Effector CD4-positive, alpha-beta T cell (primary cell): Measurements from ENCODE around the gene AQP10.
"Not testable (repeated sequence)": the region's sequence is repeated elsewhere in the genome, so short reads cannot be mapped to it uniquely, and the experiment has no call there.

Experiments used
- DNase-seq: peaks from one replicate; pipeline ENCODE4 v3.0.0-alpha.2; 2020

AQP10 gene

DNA sequence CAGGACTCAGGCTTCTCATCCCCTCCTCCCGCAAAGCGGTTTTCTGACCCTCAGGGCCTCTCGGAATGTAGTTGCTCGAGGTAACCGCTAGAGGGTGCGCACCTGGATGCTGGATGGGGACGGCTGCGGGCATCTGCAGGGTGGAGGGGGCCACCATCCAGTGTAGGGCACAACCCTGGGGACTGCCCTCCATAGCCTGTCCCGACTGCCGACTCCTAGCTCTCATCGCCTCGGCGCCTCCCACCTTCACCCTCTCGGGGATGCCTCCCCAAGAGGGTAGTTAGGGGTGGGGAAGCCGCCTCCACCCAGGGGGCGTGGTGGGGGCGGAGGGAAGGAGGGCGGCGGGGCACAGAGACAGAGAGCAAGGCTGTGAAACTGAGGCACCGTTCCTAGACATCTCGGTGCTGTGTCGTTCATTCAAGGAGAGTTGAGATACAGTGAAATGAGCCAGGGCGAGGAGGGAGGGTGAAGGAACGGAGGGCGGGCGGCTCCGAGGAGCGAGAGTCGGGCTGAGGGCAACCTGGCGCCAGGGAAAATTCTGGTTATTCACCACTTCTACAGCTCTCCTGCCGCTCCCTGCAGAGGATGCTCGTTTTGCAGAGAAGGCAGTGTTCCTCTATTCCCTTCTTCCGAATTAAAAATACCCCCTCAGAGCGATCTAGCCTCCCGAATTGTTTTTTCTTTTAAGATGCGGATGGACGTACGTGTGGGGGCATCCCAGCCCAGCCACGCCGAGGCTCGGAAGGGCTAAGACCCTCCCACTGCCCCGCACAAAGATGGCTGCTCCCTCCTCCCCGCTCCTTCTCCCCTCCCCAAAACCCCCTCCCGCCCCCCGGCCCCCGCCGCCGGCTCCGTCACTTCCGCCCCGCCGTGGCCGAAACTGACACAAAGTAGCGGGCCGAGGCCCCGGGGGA, 4.0 kb downstream of the AQP10 start, which contains the start of gene ATP8B2:
TSS of gene ATP8B2 (plus strand) at position 857 of the 914 bp plus-strand sequence. CDS start 2,617 bp downstream, outside the sequence.
- DNase-seq = peak; percentile 72

DNA sequence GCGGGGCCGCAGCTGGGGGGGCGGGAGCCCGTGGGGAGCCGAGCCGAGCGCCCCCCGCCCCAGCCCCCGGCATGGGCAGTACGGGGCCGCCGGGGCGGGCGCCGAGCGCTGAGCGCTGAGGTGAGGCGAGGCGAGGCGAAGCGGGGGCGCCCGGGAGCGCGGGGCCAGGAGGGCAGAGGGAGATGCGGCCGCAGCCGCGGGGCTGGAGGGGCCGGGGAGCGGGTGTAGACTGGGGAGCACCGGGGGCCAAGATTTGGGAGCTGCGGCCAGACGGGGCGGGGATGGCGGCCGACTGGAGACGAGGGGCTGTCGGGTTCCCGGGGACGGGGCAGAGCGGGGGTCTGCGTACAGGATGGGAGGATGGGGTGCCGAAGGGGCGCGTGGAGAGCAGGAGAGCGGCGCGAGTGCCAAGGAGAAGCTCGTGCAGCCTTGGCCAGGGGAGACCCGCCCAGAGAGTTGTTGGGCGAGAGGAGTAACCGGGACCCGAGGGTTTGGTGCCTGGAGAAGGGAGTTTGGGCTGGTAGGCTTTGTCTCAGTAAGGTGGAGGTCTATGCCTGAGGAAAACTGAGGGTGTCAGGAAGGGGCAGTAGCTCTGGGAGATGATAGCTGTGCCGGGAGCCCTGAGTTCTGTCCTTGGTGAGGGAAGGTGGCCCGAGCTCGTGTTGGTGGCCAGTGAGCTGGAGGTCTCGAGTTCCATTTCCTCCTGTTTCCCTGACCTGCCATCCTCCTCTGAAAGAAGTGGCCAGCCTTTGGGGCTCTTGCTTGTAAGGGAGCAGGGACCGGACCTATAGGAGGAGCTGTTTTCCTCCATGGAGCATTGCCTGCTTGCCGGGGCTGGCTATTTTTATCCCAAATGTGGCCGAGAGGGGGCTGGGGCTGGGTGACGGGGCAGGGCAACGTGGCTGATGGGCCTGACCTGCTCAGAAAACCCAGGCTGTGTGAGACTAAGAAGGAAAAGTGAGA, 5.0 kb downstream of the AQP10 start:
- peak; percentile 34 for DNase-seq

DNA sequence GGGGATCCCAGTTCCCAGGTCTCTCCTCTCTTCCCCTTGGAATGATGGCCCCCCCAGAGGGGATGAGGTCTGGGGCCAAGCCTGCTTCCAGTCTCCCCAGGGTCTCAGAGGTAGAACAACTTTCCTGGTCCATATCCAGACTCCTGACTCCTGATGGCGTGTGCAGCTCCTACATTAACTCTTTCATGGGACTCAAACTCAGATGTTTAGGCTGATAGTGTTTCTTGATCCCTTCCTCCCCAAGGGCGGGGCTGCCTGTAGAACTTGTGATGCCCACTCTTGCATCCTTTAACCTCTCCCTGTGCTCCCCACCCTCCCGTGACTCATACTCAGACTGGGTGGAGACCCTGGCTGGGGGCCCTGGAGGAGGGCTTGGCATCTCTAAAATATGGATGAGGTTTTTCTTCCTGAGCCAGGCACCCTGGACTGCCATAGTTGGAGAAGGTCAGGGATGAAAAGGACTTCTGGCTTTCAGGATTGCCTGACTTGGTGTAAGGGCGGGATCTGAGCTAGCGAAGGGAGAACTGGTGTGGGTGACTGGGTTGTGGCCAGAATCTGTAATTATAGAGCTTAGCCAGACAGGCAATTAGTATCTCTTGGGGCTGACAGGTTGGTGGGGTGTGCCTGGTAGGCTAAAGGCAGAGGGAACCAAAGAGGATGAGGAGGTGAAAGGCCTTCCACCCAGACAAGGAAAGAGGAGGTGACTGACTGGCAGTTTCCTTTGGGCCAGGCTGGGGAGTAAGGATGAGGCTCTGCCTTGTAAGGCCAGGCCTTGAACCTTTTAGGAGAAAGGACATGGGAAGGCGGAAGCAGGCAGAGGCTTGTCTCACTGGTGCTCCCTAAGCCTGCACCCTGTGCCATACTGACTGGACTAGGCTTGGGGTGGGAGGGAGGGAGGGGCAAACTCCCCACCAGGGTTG, 5.9 kb downstream of the AQP10 start:
- no peak for DNase-seq

DNA sequence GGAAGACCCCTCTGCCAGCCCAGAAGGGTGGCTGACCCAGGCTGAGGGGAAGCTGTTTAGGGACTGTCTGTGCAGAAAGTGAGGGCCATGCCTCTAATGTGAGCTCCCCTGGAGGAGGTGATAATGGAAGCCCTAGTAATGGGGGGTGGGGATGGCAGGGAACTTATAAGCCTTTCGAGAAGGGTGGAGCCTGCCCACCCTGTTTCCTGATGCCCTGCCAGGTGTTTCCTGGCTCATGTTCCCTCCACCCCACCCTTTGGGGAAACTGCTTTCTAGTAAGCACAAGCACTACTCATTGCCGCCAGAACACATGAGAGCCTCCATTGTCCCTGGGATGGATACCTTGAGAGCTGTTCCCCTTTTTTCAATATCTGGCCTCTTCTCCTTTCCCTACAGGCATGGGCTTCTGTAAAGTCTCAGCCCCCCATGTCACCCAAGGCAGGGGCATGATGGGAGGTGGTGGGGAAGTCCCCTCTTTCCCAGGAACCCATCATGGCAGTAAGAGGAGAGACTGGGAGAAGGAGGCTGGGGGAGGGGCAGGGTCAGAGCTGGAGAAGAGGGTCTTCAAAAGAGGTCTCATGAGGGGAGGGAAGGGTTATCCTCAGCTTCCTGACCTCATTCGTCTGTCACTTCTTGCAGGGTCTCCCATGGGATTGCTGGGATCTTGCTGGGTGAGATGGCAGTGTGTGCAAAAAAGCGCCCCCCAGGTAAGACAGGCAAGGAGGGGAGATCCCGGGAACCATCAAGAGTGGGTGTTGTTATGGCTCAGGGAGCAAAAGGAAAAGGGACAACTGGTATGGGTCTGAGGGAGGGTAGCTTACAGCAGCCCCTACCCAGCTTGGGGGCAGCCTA, 6.8 kb downstream of the AQP10 start:
- DNase-seq = no peak

DNA sequence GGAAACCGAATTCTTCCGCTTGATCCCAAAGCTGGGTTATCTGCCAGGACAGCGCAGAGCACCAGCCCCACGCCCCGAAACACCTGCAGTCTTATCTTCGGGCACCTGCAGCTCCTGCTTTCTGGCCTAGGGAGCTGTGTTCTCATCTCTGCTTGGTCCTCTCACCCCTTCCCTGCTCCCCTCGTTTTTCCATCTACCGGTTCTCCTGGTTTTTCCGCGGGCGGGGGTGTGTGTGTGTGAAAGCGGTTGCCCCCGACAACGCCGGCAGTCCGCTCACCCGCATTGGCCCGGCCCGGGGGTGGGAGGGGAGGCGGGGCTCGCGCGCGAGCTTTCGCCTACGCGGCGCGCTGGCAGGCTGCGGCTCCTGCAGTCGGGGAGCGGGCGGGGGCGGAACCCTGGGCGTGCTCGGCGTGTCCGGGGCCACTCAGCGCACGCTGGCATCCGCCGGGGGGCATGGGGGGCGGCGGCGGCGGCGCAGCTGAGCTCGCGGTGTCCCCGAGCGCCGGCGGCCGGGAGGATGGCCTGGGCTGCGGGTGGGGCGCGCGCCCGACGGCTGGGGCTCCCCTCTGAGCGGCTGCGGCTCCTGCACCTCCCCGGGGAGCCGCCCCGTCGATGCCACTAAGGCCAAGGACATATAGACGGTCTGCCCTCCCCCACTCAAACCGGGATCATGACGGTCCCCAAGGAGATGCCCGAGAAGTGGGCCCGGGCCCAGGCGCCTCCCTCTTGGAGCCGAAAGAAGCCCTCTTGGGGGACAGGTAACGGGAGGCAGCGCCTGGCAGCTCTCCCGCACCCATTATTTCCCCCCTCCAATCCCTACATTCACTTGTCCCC, 7.6 kb downstream of the AQP10 start:
- DNase-seq = peak; percentile 91

DNA sequence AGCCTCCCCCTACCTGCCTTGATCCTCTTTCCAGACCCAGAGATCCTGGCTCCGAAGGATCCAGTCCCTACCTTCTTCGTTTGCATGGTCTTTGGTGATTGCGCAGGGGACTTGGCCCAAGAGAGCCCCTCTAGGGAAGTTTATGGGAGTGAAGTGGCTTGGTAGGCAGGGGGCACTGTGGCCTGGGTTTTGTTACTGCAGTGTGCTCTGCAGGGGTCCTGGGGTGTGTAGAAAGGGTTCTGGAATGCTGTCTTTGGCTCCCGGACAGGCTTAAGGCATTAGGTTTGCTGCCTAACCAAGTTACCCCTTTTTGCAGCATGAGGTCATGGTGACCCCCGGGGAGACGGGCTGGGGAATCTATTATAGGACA, 8.2 kb downstream of the AQP10 start:
- no peak for DNase-seq

DNA sequence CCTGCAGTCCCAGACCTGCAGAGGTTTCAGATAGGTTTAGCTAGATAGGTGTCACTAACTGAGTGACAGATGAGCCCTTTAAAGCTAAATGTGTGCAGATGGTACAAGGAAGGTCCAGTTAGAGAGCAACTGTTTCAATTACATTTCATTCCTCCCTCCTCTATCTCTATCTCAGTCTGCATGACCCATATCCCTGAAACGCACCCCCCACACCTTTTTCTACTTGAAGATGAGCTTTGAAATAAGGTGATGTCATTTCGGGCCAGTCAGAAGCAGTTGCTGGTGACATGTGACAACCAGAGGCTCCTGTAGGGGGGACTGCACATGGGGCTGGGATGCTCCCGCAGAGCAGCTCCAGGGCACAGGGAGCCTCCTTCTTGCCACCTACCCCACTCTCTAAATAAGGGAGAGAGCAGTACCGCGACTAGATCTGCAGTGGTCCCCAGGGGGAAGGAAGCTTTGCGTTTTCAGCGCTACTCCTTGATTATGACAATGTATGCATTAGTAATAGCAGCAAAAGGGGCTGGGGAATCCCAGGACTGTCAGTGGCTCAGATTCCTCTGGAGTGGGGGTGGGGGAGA, 8.7 kb downstream of the AQP10 start:
- DNase-seq = peak; percentile 30

DNA sequence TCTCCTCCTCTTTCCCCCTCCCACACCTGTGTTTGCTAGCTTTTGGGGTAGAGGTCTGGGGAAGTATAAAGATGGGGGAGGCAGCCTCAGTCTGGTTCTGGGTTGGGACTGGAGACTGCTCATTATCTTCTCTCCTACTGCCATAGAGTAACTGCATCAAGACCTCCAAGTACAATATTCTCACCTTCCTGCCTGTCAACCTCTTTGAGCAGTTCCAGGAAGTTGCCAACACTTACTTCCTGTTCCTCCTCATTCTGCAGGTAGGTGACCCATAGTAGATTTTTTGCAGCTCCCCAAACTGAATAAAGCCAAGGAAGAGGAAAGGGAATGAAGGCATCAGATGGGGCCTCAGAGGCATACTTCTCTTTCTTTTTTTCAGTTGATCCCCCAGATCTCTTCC, 9.8 kb downstream of the AQP10 start:
- DNase-seq = no peak

DNA sequence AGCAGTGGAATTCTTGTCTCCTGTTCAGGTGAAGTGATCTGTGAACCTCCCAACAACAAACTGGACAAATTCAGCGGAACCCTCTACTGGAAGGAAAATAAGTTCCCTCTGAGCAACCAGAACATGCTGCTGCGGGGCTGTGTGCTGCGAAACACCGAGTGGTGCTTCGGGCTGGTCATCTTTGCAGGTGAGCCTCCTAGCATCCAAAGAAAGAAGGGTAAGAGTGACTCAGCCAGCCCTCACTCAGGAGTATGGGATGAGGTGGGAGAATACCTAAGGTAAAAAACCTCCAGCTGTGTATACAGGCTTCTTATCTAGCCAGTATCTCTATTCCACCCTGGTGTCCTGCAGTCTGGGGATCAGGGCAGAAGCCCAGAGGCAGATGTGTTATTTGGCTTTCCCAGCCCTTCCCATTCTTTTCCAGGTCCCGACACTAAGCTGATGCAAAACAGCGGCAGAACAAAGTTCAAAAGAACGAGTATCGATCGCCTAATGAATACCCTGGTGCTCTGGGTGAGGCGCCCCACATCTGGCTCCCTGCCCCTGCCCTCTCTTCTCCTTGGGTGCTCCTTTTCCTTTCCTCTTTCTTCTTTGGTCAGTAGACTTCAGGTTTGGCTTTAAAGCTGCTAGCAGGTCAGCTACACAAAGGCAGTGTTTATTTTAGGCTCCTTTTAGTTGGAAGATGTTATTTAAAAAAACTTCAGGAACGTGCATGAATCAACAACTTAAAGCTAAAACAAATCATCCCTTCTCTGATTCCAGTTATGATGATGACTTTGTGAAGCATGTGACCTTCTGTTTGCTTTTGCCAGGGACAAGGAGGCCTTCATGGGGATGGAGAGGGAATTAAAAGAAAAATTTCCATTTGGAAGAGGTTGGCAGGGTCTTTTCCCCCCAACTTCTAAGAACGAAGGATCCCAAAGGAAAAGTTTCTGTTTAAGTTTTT, 13.5 kb downstream of the AQP10 start:
- no peak for DNase-seq

DNA sequence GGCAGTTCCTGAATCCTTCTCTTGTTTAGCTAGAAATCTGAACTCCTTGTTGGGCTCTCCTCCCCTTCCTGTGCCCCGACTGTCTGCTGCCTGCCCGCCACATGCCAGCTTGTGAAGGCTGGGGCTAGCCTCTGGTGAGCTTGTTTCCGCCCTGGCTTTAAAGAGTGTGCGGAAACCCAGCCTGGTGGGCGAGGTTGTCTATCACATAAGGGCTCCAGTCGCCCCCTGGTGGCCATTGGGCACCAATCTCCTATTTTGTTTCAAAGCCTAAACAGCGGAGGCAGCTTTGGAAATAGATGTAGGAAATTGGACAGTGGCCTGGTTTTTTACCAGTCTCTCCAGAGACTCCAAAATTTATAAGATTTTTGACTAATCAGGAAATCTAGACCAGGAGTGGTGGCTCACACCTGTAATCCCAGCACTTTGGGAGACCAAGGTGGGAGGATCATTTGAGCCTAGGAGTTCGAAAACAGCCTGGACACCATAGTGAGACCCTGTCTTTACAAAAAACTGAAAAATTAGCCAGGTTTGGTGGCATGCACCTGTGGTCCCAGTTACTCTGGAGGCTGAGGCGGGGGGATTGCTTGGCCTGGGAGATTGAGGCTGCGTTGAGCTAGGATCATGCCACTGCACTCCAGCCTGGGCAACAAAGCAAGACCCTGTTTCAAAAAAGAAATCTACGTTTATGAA, 14.3 kb downstream of the AQP10 start:
- DNase-seq = peak; percentile 89

DNA sequence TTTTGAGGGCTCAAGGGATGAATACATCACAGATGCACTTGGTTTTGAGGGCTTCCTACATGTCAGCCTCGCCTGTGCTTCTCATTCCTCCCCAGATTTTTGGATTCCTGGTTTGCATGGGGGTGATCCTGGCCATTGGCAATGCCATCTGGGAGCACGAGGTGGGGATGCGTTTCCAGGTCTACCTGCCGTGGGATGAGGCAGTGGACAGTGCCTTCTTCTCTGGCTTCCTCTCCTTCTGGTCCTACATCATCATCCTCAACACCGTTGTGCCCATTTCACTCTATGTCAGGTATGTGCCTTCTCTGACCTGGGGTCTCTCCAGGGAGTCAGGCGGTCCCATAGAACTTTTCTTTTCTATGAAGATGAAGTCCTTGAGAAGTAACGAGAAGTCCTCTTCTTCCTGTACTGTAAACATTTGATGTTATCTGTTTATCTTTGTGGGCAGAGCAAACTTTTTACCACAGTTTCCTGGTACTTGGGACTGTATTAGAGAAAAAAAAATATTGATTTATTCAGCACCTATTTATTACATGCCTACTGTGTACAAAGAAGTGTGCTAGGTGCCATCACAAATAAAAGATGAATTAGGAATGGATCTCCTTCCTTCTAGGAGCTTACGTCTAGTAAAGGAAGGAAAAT, 16.5 kb downstream of the AQP10 start:
- DNase-seq = no peak

DNA sequence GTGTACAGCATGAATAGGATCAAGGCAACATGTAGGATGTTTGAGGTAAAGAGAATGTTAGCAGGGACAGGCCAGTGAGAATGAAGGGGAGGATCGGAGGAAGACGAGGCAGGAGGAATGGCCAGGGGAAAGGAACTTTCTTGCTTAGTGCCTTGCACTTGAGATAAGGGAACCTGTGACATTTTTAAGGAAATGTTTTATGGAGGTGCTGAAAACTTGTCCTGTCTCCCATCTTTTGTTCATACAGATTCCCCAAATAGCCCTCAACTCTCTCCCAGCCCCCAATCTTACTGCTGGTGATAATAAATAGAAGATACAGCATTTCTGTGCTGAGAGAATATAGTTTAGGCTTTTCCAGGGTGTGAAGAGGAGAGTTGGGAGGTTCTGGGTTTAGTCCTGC, 18.0 kb downstream of the AQP10 start:
- no peak for DNase-seq

DNA sequence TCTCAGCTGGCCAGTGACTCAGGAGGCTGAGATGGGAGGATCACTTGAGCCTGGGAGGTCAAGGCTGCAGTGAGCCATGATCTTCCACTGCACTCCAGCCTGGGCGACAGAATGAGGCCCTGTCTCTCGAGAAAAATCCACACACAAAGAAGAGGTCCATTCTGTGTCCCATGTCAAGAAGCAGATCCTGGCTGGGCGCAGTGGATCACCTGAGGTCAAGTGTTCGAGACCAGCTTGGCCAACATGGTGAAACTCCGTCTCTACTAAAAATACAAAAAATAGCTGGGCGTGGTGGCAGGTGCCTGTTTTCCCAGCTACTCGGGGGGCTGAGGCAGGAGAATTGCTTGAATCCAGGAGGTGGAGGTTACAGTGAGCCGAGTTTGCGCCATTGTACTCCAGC, 20.5 kb downstream of the AQP10 start:
- DNase-seq = not testable (repeated sequence)

DNA sequence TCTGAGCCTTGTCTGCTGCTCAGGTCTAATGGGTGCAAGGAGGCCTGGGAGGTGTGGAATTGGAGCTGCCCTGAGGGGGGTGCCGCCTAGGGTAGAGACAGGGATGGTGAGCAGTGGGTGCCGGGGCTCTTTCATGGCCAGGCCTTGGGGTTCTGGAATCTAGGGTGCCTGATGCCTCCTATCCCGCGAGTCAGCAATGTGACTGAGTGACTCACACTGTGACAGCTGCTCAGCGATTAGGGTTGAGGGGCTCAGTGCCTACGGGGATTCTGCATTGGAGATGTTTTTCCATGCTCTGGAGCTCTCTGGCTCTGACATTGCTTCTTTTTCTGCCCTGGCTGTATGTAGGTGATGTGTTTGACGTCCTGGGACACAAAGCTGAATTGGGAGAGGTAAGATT, 21.2 kb downstream of the AQP10 start:
- DNase-seq = no peak

DNA sequence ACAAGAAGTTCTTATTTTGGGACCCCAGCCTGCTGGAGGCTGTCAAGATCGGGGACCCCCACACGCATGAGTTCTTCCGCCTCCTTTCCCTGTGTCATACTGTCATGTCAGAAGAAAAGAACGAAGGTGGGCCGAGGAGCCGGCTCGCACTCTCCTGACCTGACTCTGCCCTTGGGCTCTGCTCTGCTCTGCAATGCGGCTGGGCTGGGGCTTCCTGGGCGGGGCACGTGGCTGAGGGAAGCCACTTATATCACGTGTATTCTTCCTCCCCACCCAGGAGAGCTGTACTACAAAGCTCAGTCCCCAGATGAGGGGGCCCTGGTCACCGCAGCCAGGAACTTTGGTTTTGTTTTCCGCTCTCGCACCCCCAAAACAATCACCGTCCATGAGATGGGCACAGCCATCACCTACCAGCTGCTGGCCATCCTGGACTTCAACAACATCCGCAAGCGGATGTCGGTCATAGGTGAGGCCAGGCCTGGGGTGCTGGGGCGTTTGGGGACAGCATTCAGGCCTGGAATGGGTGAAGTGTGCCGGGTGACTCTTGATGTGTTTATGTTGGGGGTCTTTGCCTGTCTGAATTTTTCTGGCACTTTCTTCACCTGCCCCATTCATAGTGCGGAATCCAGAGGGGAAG, 22.1 kb downstream of the AQP10 start:
- peak; percentile 59 for DNase-seq

DNA sequence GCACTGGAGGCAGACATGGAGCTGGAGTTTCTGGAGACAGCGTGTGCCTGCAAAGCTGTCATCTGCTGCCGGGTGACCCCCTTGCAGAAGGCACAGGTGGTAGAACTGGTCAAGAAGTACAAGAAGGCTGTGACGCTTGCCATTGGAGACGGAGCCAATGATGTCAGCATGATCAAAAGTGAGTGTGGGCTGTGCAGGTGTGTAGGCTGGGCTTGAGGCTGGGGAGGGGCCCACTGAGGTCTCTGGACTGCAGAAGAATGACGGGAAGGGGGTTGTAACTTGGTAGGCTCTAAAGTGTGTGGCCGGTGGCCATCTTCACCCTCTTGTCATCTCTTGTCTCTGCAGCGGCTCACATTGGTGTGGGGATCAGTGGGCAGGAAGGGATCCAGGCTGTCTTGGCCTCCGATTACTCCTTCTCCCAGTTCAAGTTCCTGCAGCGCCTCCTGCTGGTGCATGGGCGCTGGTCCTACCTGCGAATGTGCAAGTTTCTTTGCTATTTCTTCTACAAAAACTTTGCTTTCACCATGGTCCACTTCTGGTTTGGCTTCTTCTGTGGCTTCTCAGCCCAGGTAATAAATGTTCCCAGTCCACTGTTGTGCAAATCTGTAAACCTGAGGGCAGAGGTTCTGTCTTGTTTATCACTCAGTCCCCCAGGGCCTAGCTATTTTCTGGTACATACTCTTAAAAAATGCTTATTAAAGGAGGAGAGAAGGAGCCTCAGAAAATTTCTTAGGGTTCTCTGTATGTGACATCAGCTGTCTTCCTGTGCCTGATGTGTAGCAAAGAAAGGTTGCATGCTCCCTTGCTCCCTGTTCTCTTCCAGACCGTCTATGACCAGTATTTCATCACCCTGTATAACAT, 24.3 kb downstream of the AQP10 start:
- DNase-seq = peak; percentile 77
